ENCODE measurements around the gene COBLL1.
"Not testable (repeated sequence)": the region's sequence is repeated elsewhere in the genome, so short reads cannot be mapped to it uniquely, and the experiment has no call there.

Gene COBLL1

GRCh38 chr2:164875334-164876205, 33.9 kb upstream of the COBLL1 start:
- H3K27ac ChIP-seq (ENCODE audit: low read length), result no peak overlapping the region

GRCh38 chr2:164873210-164873908, 31.7 kb upstream of the COBLL1 start:
- Histone ChIP-seq H3K4me1 (ENCODE audit: control insufficient read depth in 1 of 2, insufficient read depth in 2 of 2, low read length in 2 of 2) (no peaks in the 10 kb centered on the region), H3K36me3 (ENCODE audit: control insufficient read depth in 1 of 2, insufficient read depth in 2 of 2, low read length in 2 of 2) (no peaks in the 10 kb centered on the region), H3K27me3 (ENCODE audit: low read depth, low read length) (no peaks in the 10 kb centered on the region), H3K4me3 (ENCODE audit: low read depth in 1 of 2, low read length in 2 of 2) (no peak overlapping the region), H3K9me3 (ENCODE audit: control insufficient read depth in 1 of 2, low read length in 2 of 2) (no peaks in the 10 kb centered on the region), H3K27ac (ENCODE audit: low read length) (no peak overlapping the region)

More at GRCh38 chr2:164875334-164876205, 33.9 kb upstream of the COBLL1 start:
- Histone ChIP-seq H3K36me3 (ENCODE audit: control insufficient read depth in 1 of 2, insufficient read depth in 2 of 2, low read length in 2 of 2) (no peaks in the 10 kb centered on the region), H3K27me3 (ENCODE audit: low read depth, low read length) (no peaks in the 10 kb centered on the region), H3K4me1 (ENCODE audit: control insufficient read depth in 1 of 2, insufficient read depth in 2 of 2, low read length in 2 of 2) (peaks cover 0 to 3% of the 10 kb centered on the region in 2 donors), H3K9me3 (ENCODE audit: control insufficient read depth in 1 of 2, low read length in 2 of 2) (no peaks in the 10 kb centered on the region), H3K4me3 (ENCODE audit: low read depth in 1 of 2, low read length in 2 of 2) (no peak overlapping the region)

- Histone ChIP-seq H3K27me3 (ENCODE audit: low read depth, low read length) (no peaks in the 10 kb centered on the region), H3K4me3 (ENCODE audit: low read depth in 1 of 2, low read length in 2 of 2) (no peak overlapping the region), H3K27ac (ENCODE audit: low read length) (no peak overlapping the region), H3K4me1 (ENCODE audit: control insufficient read depth in 1 of 2, insufficient read depth in 2 of 2, low read length in 2 of 2) (no peaks in the 10 kb centered on the region), H3K9me3 (ENCODE audit: control insufficient read depth in 1 of 2, low read length in 2 of 2) (no peaks in the 10 kb centered on the region), H3K36me3 (ENCODE audit: control insufficient read depth in 1 of 2, insufficient read depth in 2 of 2, low read length in 2 of 2) (no peaks in the 10 kb centered on the region)
Measured at GRCh38 chr2:164871404-164871803, 29.8 kb upstream of the COBLL1 start.

- no peaks in the 10 kb centered on the region for H3K36me3 ChIP-seq (ENCODE audit: control insufficient read depth in 1 of 2, insufficient read depth in 2 of 2, low read length in 2 of 2)
Measured at GRCh38 chr2:164869420-164869772, 27.8 kb upstream of the COBLL1 start.

GRCh38 chr2:164868563-164869419, 27.2 kb upstream of the COBLL1 start:
- Histone ChIP-seq H3K27me3 (ENCODE audit: low read depth, low read length) (no peaks in the 10 kb centered on the region), H3K9me3 (ENCODE audit: control insufficient read depth in 1 of 2, low read length in 2 of 2) (no peaks in the 10 kb centered on the region), H3K27ac (ENCODE audit: low read length) (no peak overlapping the region), H3K4me1 (ENCODE audit: control insufficient read depth in 1 of 2, insufficient read depth in 2 of 2, low read length in 2 of 2) (no peaks in the 10 kb centered on the region), H3K4me3 (ENCODE audit: low read depth in 1 of 2, low read length in 2 of 2) (no peak overlapping the region), H3K36me3 (ENCODE audit: control insufficient read depth in 1 of 2, insufficient read depth in 2 of 2, low read length in 2 of 2) (no peaks in the 10 kb centered on the region)

More at GRCh38 chr2:164869420-164869772, 27.8 kb upstream of the COBLL1 start:
- Histone ChIP-seq H3K4me3 (ENCODE audit: low read depth in 1 of 2, low read length in 2 of 2) (no peak overlapping the region), H3K4me1 (ENCODE audit: control insufficient read depth in 1 of 2, insufficient read depth in 2 of 2, low read length in 2 of 2) (no peaks in the 10 kb centered on the region), H3K27ac (ENCODE audit: low read length) (no peak overlapping the region), H3K27me3 (ENCODE audit: low read depth, low read length) (no peaks in the 10 kb centered on the region), H3K9me3 (ENCODE audit: control insufficient read depth in 1 of 2, low read length in 2 of 2) (no peaks in the 10 kb centered on the region)

DNA sequence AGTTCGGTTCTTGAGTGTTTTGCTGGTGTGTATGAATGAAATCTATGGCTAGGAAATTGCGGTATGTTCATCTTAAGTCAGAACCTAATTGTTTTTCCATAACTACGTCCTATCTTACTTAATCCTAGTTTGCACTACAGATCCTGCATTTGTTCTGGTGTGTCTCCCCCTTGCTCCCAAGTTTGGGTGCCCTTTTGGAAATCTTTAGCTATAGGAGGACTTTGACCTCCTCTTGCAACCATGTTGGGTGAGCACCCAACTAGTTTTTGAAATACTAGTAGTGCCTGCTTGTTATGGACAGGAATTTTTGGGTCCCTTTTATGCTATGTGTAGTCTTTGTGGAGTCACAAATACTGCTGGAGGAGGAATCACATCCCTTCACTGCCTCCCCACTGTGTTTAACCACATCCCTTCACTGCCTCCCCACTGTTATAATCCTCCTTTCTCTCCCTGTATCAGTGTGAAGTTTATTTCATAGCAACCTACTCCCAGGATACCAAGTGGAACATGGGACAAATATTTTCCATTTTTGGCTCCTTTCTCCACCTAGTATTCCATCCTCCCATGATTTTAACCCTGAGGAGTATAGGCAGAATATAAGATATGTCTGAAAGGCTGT, 26.3 kb upstream of the COBLL1 start:
- Histone ChIP-seq H3K27ac (ENCODE audit: low read length) (no peak overlapping the region), H3K36me3 (ENCODE audit: control insufficient read depth in 1 of 2, insufficient read depth in 2 of 2, low read length in 2 of 2) (no peaks in the 10 kb centered on the region), H3K4me1 (ENCODE audit: control insufficient read depth in 1 of 2, insufficient read depth in 2 of 2, low read length in 2 of 2) (no peaks in the 10 kb centered on the region), H3K9me3 (ENCODE audit: control insufficient read depth in 1 of 2, low read length in 2 of 2) (no peaks in the 10 kb centered on the region), H3K4me3 (ENCODE audit: low read depth in 1 of 2, low read length in 2 of 2) (no peak overlapping the region), H3K27me3 (ENCODE audit: low read depth, low read length) (no peaks in the 10 kb centered on the region)

DNA sequence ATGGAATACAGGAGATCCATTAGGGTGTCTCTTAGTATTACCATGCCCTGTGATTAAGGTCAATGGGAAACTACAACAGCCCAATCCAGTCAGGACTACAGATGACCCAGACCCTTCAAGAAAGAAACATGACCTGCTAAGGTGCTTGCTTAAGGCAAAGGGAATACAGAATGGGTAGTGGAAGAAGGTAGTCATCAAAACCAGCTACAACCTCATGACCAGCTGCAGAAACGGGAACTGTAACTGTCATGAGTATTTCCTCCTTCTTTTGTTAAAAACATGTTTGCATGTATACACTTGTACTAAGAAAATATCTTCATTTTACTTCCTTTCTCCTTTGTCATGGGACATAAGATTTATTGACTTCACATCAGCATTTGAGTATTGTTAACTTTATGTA, 24.8 kb upstream of the COBLL1 start:
- H3K9me3 ChIP-seq (ENCODE audit: control insufficient read depth in 1 of 2, low read length in 2 of 2); H3K36me3 ChIP-seq (ENCODE audit: control insufficient read depth in 1 of 2, insufficient read depth in 2 of 2, low read length in 2 of 2); H3K4me3 ChIP-seq (ENCODE audit: low read depth in 1 of 2, low read length in 2 of 2); H3K4me1 ChIP-seq (ENCODE audit: control insufficient read depth in 1 of 2, insufficient read depth in 2 of 2, low read length in 2 of 2); H3K27me3 ChIP-seq (ENCODE audit: low read depth, low read length); H3K27ac ChIP-seq (ENCODE audit: low read length): not testable (repeated sequence)

DNA sequence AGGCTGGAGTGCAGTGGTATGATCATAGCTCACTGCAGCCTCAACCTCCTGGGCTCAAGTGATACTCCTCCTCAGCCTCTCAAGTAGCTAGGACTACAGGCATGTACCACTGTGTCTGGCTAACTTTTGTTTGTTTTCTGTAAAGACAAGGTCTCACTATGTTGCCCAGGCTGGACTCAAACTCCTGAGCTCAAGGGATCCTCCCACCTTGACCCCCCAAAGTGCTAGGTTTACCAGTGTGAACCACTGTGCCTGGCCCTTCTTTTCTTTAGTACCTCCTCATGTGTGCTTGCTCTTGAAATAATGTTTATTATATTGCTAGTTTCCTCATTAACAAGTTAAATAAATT, 19.0 kb upstream of the COBLL1 start:
- Histone ChIP-seq H3K9me3 (ENCODE audit: control insufficient read depth in 1 of 2, low read length in 2 of 2) (no peaks in the 10 kb centered on the region), H3K4me1 (ENCODE audit: control insufficient read depth in 1 of 2, insufficient read depth in 2 of 2, low read length in 2 of 2) (no peaks in the 10 kb centered on the region), H3K36me3 (ENCODE audit: control insufficient read depth in 1 of 2, insufficient read depth in 2 of 2, low read length in 2 of 2) (no peaks in the 10 kb centered on the region), H3K27me3 (ENCODE audit: low read depth, low read length) (no peaks in the 10 kb centered on the region), H3K27ac (ENCODE audit: low read length) (no peak overlapping the region), H3K4me3 (ENCODE audit: low read depth in 1 of 2, low read length in 2 of 2) (no peak overlapping the region)

DNA sequence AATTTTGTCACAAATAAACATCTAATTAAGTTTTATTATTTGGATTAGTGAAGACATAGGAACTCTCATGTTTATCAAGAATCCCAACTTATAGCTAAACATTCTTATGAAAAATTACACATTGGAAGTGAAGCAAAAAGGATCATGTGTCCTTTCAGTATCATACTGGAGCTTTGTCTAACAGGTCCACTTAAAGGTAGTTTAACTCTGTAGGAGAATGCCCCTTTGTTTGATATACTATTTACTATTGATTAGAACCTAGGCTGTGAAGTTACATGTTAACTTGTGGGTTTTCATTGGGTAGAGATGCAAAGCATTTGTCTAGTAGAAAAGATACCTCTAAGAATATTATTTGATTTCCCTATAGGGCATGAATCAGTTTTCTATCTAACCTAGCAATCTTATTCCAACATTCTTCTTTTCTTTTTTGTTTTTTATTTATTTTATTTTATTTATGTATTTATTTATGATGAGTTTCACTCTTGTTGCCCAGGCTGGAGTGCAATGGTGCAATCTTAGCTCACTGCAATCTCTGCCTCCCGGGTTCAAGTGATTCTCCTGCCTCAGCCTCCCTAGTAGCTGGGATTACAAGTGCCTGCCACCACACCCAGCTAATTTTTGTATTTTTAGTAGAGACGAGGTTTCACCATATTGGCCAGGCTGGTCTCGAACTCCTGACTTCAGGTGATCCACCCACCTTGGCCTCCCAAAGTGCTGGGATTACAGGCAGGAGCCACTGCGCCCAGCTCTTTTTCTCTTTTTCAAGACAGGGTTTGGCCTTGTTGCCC, 18.5 kb upstream of the COBLL1 start:
- not testable (repeated sequence) for H3K36me3 ChIP-seq (ENCODE audit: control insufficient read depth in 1 of 2, insufficient read depth in 2 of 2, low read length in 2 of 2); H3K27ac ChIP-seq (ENCODE audit: low read length); H3K4me3 ChIP-seq (ENCODE audit: low read depth in 1 of 2, low read length in 2 of 2); H3K27me3 ChIP-seq (ENCODE audit: low read depth, low read length); H3K4me1 ChIP-seq (ENCODE audit: control insufficient read depth in 1 of 2, insufficient read depth in 2 of 2, low read length in 2 of 2); H3K9me3 ChIP-seq (ENCODE audit: control insufficient read depth in 1 of 2, low read length in 2 of 2)

- no peak overlapping the region for H3K4me3 ChIP-seq (ENCODE audit: low read depth in 1 of 2, low read length in 2 of 2)
- no peaks in the 10 kb centered on the region for H3K27me3 ChIP-seq (ENCODE audit: low read depth, low read length)
- H3K27ac ChIP-seq (ENCODE audit: low read length), result no peak overlapping the region
- H3K36me3 ChIP-seq (ENCODE audit: control insufficient read depth in 1 of 2, insufficient read depth in 2 of 2, low read length in 2 of 2), result no peaks in the 10 kb centered on the region
- H3K9me3 ChIP-seq (ENCODE audit: control insufficient read depth in 1 of 2, low read length in 2 of 2), result no peaks in the 10 kb centered on the region
- no peaks in the 10 kb centered on the region for H3K4me1 ChIP-seq (ENCODE audit: control insufficient read depth in 1 of 2, insufficient read depth in 2 of 2, low read length in 2 of 2)
Measured at GRCh38 chr2:164859251-164859818, 17.7 kb upstream of the COBLL1 start.
